Fibroblast of lung (primary cell): ENCODE results near the gene TMED4.

Experiments used
- EZH2 ChIP-seq: IDR thresholded peaks from 2 replicates; pipeline ENCODE4 v1.5.1; 2012; ENCODE audit warnings: low read length, control low read depth, mild to moderate bottlenecking; ENCODE audit errors: missing control alignments
- TF ChIP-seq, protein P1 (sequence below), 2 donors: IDR thresholded peaks in 1 of 2; conservative IDR thresholded peaks in 1 of 2; 1 replicate in 1 of 2; 2 replicates in 1 of 2; pipeline ENCODE4 v1.5.1; 2011 to 2012; ENCODE audit warnings: low read length in 2 of 2, control low read depth in 1 of 2, inconsistent platforms in 1 of 2, low read depth in 1 of 2, mild to moderate bottlenecking in 1 of 2

DNA sequence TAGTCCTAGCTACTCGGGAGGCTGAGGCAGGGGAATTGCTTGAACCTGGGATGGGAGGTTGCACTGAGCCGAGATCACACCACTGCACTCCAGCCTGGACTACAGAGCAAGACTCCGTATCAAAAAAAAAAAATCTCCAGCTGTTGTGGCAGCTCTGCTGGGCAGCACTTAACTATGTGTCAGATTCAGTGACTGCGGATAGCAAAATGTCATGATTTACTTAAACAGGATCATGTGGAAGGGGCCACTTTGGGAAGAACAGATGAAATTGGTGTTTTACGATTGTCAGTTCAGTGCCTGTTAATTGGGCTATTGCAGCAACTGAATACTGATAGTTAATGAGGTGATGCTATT, 39.7 kb upstream of the TMED4 start:
- TF ChIP-seq, protein P1, sequence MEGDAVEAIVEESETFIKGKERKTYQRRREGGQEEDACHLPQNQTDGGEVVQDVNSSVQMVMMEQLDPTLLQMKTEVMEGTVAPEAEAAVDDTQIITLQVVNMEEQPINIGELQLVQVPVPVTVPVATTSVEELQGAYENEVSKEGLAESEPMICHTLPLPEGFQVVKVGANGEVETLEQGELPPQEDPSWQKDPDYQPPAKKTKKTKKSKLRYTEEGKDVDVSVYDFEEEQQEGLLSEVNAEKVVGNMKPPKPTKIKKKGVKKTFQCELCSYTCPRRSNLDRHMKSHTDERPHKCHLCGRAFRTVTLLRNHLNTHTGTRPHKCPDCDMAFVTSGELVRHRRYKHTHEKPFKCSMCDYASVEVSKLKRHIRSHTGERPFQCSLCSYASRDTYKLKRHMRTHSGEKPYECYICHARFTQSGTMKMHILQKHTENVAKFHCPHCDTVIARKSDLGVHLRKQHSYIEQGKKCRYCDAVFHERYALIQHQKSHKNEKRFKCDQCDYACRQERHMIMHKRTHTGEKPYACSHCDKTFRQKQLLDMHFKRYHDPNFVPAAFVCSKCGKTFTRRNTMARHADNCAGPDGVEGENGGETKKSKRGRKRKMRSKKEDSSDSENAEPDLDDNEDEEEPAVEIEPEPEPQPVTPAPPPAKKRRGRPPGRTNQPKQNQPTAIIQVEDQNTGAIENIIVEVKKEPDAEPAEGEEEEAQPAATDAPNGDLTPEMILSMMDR (conservative IDR thresholded peaks at IDR 0.05 in 1 of 2, IDR thresholded peaks at IDR 0.05 in 1 of 2; ENCODE audit: low read depth in 1 of 2, low read length in 2 of 2): no peak
- no peak for TF ChIP-seq EZH2
